GDM1 (cell line): ENCODE results near the gene ST3GAL6.

ENCODE experiments used
- DNase-seq: peaks from one replicate; lab custom pipeline; 2025; lab: John Stamatoyannopoulos, UW

The ST3GAL6 gene

DNA sequence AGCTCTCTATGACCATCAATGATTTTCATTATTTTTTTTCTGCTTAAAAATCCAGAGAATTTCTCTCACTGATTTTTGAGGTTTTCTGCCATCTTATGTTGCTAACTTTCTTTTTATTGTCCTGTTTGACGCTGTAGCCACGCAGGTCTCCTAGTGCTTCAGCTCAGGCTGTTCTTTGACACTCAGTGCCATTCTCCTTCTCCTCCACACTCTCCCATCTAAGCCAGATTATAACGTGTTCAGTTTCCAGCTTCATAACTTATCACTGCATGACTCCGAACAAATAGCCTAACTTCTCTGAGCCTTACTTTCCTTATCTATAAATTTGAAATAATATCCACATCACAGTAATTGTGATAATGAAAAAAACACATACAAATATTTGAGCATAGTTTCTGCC, 22.8 kb upstream of the ST3GAL6 start:
- no peak for DNase-seq

DNA sequence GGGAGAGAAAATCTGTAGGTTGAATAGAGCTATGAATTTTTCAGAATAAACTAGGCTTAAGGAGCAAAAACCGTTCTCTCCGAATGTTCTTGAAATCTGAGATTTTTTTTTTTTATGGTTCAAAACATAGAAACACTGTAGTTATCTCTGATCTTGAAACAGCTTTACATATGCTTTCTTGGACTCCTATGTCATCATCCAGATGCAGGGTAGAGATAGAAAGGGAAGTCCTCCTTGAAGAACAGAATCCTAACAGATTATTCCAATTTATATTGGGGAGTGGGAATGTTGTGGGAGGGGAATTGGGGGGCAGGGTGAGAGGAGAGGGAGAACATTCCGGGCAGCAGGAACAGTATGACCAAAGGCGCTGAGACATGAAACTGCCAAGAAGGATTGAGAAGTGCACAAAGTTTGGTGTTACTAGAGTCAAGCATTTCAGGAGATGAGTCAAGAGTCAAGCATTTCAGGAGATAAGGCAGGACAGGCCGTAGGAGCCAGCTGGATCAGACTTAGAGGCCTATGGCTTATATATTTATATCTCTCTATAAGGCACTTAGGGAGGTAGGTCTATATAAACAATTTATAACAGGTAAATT, 21.9 kb upstream of the ST3GAL6 start:
- no peak for DNase-seq

DNA sequence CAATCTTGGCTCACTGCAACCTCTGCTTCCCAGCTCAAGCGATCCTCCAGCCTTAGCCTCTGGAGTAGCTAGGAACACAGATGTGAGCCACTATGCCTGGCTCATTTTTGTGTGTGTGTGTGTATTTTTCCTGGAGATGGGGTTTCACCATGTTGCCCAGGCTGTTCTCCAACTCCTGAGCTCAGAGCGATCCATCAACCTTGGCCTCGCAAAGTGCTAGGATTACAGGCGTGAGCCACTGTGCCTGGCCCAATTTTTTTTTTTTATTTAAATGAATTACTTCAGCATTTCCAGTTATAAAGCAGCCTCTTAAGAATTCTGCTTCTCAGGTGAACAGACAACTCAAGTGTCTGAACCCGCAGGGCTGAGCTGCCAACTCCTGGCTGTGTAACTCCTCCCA, 20.1 kb upstream of the ST3GAL6 start:
- DNase-seq: no peak

GRCh38 chr3:98744283-98744682, 18.9 kb upstream of the ST3GAL6 start:
- no peak for DNase-seq

DNA sequence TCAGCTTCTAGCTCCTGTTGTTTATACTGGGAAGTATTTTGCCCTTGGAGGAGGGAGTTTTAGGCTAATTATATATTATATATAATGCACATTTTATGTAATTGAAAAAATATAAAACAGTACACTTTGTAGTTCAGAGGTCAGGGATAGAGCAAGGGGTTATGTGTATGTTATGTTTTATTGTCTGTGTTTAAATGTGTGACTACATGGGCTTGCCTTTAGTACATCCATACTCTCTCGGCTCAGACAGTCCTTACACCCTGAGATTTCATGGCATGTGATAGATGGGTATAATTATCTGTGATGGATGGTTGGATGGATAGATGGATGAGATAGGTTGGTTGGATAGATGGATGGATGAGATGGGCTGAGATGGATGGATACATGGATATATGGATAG, 17.4 kb upstream of the ST3GAL6 start:
- DNase-seq: no peak

- no peak for DNase-seq
Measured at GRCh38 chr3:98746122-98746521, 17.0 kb upstream of the ST3GAL6 start.

DNA sequence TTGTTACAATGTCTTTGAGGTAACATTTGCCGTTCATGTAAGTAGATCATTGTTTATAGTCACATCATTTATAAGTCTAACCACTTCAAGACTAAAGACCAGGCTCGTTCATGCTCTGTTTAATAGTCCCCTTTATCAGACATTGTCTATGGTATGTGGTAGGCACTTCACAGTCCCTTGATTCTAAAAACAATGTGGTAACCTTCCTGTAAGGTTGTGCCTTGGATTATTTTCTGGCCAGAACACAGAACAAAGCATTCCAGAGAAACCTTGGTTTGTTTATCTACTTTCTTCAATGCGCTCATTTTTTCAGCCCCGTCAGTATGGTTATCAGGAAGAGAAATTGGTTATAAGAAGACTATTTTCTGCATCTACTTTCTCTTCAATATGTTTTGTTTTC, 16.3 kb upstream of the ST3GAL6 start:
- no peak for DNase-seq

DNA sequence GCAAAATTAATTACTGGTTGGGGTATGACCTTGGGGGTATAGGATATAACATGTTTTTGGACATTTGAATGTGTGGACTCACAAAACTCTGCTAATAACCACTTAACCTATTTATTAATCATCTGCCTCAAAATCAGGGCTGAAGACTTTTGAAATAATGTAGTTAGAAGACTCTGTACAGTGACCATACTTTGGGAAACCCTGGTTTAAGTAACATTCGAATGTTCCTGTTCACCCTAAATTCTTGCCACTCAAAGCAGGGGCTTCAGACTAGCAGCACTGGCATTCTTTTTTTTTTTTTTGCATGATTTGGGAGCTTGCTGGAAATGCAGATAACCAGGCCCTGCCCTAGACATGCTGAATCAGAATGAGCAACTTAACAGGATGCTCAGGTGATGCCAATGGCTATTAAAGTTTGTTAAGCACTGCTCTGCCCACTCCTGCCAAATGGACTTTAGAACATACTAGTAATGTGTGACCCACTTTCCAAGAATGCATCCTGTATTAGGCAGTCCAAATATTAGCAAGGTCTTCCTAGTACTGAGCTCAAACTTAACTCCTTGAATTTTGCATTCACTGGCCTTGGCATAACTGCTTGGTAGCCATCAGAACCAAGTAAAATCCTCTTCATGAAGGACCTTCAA, 12.7 kb upstream of the ST3GAL6 start:
- DNase-seq: no peak

- no peak for DNase-seq
Measured at GRCh38 chr3:98754483-98754882, 8.7 kb upstream of the ST3GAL6 start.

- no peak for DNase-seq
Measured at GRCh38 chr3:98755601-98756000, 7.5 kb upstream of the ST3GAL6 start.

DNA sequence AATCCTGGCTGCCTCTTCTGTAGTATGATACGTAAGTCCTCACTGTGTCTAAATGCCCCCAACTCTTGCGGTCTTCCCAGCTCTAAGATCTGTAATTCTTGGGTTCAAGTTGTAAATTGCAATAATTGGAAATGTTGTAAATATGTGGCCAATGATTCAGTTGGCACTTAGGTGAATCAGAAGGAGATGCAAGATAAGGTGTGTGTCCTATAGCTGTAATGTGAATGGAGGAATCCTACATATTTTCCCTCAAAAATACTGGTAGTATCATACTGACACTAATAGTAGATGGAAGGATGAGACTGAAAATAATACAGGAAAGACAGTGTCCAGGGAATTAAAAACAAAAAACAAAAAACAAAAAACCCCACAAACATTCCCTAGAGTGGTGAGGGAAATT, 3.5 kb upstream of the ST3GAL6 start:
- DNase-seq: no peak

- DNase-seq: no peak
Measured at GRCh38 chr3:98761643-98762229, 1.4 kb upstream of the ST3GAL6 start.

- no peak for DNase-seq
Measured at GRCh38 chr3:98763819-98764418, 779 bp downstream of the ST3GAL6 start.

DNA sequence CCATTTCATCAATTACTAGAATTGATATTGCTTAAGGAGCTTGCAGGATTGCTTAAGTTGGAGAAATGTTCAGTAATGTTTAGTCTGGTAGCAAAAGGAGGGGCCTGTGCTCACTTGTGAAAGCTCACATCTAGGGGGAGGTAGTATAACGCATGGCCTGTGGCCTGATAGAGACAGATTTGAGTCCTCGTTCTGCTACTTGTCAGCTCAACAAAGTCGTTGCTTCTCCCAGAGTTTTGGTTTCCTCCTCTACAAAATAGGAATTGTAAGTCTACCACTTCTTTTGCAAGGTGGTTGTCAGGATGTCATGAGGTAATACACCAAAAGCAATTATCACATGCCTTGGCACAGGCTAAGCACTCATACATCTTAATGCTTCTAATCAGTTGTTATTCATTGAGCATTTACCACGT, 1.3 kb downstream of the ST3GAL6 start:
- DNase-seq: no peak

- no peak for DNase-seq
Measured at GRCh38 chr3:98765721-98766120, 2.6 kb downstream of the ST3GAL6 start.

DNA sequence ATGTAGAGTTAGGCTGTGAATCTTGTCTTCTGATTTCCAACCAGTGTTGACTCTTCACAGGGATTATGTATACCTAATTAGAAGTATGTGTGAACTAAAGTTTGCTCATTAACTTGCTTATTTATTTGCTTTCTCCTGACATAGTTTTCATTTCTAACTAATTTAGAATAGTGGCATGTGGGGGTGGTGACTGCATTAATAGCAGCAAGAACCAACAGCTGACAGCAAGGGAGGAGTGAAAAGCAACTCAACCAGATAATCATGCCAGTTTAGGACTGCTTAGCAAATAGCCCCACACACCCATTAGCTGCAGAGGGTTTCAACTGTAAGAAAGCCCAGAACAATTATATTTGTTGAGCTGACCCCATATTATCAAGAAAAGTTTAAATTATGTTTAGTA, 3.8 kb downstream of the ST3GAL6 start:
- DNase-seq: no peak

DNA sequence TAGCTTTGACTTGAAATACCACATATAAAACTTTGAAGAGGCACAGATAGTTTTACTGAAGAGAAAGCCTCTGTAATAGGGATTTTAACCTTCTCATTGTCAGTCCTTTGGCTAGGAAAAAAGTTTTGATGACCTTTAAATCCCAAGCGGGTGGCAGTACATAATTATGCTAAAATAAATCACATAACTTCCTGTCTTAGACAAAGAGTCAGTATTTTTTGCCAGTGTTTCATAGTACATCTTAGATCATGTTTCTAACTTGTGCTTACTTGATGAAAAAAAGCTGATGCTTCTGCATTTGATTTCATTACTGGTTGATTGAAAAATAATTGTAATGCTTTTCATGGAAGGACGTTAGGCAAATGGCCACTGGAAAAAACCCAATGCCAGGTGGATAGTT, 5.8 kb downstream of the ST3GAL6 start:
- DNase-seq: no peak

DNA sequence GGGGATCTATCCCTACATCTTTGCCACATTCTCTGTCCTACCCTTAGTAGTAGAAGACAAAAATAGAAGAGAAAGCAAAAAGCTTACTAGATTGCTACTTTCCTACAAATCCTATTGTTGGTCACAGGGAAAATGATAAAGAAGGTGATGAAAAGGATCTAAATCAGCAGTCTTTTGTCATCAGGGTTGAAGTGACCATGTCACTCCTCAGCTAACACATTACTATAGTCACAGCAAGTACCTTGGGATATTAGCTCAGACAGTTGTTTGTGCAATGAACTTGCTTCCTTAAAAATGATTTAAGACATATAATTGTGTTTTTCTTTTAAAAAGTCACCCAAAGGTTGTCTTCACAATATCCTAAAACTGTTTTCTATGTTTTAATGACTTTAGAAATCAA, 6.3 kb downstream of the ST3GAL6 start:
- no peak for DNase-seq

GRCh38 chr3:98770261-98771039, 7.3 kb downstream of the ST3GAL6 start:
- no peak for DNase-seq

DNA sequence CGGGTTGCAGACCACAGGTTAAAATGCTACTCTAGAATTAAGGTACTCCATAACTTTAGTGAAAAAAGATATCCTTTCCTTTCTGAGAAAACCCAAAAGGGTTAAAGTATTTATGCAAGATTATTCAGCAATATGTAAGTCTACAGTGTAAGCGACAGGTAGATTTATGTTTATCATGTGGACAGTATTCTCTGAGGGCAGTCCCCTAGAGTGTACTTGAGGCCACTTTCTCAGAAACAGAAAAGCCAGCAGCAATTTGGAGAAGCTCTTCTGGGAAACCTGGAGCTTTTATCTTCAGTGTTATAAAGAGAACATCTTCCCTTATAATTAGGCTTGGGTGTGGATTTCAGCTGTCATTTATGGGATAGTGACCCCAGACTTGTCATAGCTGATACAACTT, 8.9 kb downstream of the ST3GAL6 start:
- no peak for DNase-seq

- no peak for DNase-seq
Measured at GRCh38 chr3:98775459-98776139, 12.5 kb downstream of the ST3GAL6 start.

DNA sequence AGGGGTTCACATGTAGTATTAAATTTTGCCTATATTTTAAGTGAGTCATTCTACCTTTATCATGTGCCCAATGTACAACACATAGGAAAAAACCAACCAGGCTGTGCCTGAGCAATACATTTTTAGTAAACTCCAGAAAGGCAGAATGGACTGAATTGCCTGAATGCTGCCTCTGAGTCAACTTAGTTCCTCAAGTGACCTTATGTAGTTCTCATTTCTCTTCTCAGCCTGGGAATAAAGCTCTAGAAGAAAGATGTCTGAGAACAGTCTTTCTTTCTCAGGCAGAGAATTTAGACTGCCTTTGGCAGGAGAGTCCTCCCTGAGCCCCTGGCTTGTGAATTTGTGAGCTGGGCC, 13.0 kb downstream of the ST3GAL6 start:
- no peak for DNase-seq
